ENCODE results near the gene JPT1. TPM values are rescaled to one million over a fixed set of nuclear protein-coding genes. Genes with fewer than 3 reads are reported as not detected.

Gene JPT1
- total RNA-seq, 1 experiment from 2014 or later, result 479 TPM

DNA sequence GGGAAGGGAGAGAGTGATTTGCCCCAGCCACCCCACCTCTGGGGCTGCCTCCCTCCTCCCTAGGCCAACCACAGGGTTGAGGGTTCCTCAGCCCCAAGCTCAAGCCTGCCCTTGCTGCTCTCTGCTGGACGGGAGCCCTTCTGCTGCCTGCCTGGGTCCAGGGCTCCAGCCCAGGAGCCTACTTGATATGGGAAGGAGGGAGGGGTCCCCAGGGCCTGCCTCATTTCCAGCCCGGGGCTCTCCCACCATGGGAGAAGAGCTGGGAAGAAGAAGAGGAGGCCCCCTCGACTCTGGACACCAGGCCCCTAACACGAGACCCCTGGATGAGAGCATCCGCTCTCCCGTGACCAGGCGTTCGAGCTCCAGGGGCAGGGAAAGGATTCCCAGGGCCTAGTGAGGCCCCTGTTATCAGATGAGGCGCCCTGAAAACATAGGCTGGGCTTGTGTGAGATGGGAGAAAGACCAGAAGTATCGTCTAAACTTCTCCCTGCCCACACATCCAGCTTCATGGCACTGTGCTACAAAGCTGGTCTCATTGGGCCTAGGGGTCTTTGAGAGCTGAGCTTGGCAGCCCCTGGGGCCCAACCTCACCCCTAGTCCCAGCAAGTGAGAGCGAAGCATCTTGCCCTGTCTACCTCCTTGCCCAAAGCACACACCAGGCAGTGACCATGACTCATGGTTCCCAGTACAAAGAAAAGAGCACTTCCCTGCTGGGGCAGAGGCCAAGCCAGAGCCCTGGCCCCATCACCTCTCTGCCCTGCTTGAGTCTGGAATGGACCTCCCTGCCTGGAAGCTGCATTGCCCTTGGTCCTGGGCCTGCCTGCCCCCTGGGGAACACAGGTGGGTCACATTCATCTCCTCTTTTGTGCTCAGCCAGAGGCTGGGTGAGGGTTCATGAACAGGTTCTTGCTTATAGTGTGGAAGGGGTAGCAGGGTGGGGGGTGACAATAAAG, 65.6 kb downstream of the JPT1 start:
- Mint-ChIP-seq H3K4me1 (ENCODE audit: low read depth, unreplicated experiment) (peaks cover 64% of the 10 kb centered on the region), H3K4me3 (ENCODE audit: low read depth, unreplicated experiment) (peak overlapping the region; percentile 78), H3K27me3 (ENCODE audit: unreplicated experiment) (no peaks in the 10 kb centered on the region), H3K36me3 (ENCODE audit: insufficient read depth, unreplicated experiment) (peaks cover 81% of the 10 kb centered on the region), H3K9me3 (ENCODE audit: low read depth, unreplicated experiment) (no peaks in the 10 kb centered on the region), H3K27ac (ENCODE audit: unreplicated experiment) (peak overlapping the region; percentile 74)
- intact Hi-C loops (cut with micrococcal nuclease; ENCODE audit: unreplicated experiment), result no loop called here
- CTCF ChIA-PET, result interaction anchor here (0.6 to 2.5 kb wide), 5 partner anchors 8 to 25 kb away, joined by 3 to 17 read pairs (median 5); no protein-coding TSS in a partner anchor
- TF ChIP-seq, protein P1, sequence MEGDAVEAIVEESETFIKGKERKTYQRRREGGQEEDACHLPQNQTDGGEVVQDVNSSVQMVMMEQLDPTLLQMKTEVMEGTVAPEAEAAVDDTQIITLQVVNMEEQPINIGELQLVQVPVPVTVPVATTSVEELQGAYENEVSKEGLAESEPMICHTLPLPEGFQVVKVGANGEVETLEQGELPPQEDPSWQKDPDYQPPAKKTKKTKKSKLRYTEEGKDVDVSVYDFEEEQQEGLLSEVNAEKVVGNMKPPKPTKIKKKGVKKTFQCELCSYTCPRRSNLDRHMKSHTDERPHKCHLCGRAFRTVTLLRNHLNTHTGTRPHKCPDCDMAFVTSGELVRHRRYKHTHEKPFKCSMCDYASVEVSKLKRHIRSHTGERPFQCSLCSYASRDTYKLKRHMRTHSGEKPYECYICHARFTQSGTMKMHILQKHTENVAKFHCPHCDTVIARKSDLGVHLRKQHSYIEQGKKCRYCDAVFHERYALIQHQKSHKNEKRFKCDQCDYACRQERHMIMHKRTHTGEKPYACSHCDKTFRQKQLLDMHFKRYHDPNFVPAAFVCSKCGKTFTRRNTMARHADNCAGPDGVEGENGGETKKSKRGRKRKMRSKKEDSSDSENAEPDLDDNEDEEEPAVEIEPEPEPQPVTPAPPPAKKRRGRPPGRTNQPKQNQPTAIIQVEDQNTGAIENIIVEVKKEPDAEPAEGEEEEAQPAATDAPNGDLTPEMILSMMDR (IDR thresholded peaks at IDR 0.05; ENCODE audit: unreplicated experiment), result no peak
- DNase-seq, result peak; percentile 46
- BruUV-seq (replicated peaks), result TSS peak; percentile 46

DNA sequence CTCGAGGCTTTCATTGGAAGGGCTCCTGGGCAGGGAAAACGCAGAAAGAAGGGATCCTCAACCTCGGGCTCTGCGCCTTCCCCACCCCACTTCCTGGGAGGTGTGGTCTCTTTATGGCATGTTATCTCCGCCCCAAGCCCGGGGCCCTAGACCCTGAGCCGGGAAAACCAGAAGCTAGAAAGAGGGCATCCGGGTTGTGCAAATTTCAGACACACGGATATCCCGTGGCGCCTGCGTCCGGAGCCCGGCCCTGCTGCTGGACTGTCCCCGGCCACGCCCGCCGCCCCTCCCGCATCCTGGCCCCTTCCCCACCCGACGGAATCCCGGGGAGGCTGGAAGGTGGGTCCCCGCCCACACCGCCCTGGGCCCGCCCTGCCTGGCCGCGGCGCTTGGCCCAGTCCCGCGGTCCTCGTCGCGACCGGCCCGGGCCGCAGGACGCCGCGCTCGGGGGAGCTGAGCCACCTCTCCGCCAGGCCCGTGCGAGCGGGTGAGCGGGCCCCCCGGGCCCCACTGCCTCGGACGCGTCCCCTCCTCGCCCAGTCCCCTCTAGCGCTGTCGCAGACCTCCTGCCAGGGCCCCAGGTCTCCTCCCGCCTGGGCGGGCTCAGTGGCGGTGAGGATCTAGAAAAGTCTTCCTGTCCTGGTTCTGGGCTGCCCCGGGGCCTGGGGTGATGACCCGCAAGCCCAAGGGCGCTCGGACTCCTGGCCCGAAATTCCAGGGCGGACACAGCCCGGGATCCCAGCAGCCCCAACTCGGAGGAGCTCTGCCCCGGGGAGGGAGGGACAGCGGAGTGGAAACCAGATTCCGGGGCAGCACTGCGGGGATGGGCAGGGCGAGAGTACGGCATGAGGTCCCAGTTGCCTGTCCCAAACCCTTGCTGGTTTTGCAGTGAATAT, 66.5 kb downstream of the JPT1 start, which contains the start of gene SLC16A5:
SLC16A5 (plus strand) TSS at position 397 of the 896 bp plus-strand sequence. CDS start 5,683 bp downstream, outside the sequence.
- intact Hi-C loops (cut with micrococcal nuclease; ENCODE audit: unreplicated experiment), result no loop called here
- peak; percentile 98 for DNase-seq
- Mint-ChIP-seq H3K4me3 (ENCODE audit: low read depth, unreplicated experiment) (peak within 1 kb of the TSS; percentile 78), H3K9me3 (ENCODE audit: low read depth, unreplicated experiment) (no peaks in the 10 kb centered on the region), H3K27me3 (ENCODE audit: unreplicated experiment) (no peaks in the 10 kb centered on the region), H3K4me1 (ENCODE audit: low read depth, unreplicated experiment) (peaks cover 65% of the 10 kb centered on the region), H3K27ac (ENCODE audit: unreplicated experiment) (peak within 1 kb of the TSS; percentile 90), H3K36me3 (ENCODE audit: insufficient read depth, unreplicated experiment) (peaks cover 72% of the 10 kb centered on the region)
- BruUV-seq (replicated peaks), result no TSS peak
- TF ChIP-seq, protein P1 (IDR thresholded peaks at IDR 0.05; ENCODE audit: unreplicated experiment), result no peak
- CTCF ChIA-PET, result interaction anchor here (0.6 to 2.5 kb wide), 7 partner anchors 8 to 225 kb away, joined by 3 to 17 read pairs (median 3); no protein-coding TSS in a partner anchor

DNA sequence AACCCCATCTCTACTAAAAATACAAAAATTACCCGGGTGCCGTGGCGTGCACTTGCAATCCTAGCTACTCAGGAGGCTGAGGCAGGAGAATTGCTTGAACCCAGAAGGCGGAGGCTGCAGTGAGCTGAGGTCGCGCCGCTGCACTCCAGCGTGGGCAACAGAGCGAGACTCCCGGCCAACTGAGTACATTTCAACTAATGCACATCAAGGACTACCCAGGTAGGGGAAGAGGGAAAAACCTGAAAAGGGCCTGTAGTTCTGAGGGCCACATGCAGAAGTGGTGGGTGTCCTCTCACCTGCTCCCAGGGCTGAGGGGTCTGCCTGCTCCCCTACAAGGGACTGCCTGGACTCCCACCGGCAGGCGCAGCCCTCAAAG, 67.1 kb downstream of the JPT1 start:
- Mint-ChIP-seq H3K4me1 (ENCODE audit: low read depth, unreplicated experiment) (peaks cover 65% of the 10 kb centered on the region), H3K9me3 (ENCODE audit: low read depth, unreplicated experiment) (no peaks in the 10 kb centered on the region), H3K27ac (ENCODE audit: unreplicated experiment) (peak overlapping the region; percentile 90), H3K4me3 (ENCODE audit: low read depth, unreplicated experiment) (peak overlapping the region; percentile 78), H3K27me3 (ENCODE audit: unreplicated experiment) (no peaks in the 10 kb centered on the region), H3K36me3 (ENCODE audit: insufficient read depth, unreplicated experiment) (peaks cover 70% of the 10 kb centered on the region)
- no peak for DNase-seq
- intact Hi-C loops (cut with micrococcal nuclease; ENCODE audit: unreplicated experiment), result no loop called here
- TF ChIP-seq, protein P1 (IDR thresholded peaks at IDR 0.05; ENCODE audit: unreplicated experiment), result no peak
- TSS peak; percentile 42 for BruUV-seq (replicated peaks)
- CTCF ChIA-PET, result interaction anchor here (1.0 to 2.5 kb wide), 4 partner anchors 8 to 27 kb away, joined by 3 to 17 read pairs (median 4); no protein-coding TSS in a partner anchor
